HG02759 (cell line): ENCODE measurements around the gene VSTM4.

ENCODE experiments used
- ATAC-seq: cut with Tn5 transposase; IDR thresholded peaks from one replicate; pipeline ENCODE4 v1.9.1; 2021; ENCODE audit warnings: mild to moderate bottlenecking, moderate library complexity; ENCODE audit not compliant: unreplicated experiment

VSTM4 gene

GRCh38 chr10:49096890-49097445 lies 18.4 kb downstream of the VSTM4 start:
- no peak for ATAC-seq

GRCh38 chr10:49094646-49095045 lies 20.7 kb downstream of the VSTM4 start:
- no peak for ATAC-seq

GRCh38 chr10:49093922-49094321 lies 21.4 kb downstream of the VSTM4 start:
- ATAC-seq, result no peak

GRCh38 chr10:49092477-49092876 lies 22.8 kb downstream of the VSTM4 start:
- no peak for ATAC-seq

DNA sequence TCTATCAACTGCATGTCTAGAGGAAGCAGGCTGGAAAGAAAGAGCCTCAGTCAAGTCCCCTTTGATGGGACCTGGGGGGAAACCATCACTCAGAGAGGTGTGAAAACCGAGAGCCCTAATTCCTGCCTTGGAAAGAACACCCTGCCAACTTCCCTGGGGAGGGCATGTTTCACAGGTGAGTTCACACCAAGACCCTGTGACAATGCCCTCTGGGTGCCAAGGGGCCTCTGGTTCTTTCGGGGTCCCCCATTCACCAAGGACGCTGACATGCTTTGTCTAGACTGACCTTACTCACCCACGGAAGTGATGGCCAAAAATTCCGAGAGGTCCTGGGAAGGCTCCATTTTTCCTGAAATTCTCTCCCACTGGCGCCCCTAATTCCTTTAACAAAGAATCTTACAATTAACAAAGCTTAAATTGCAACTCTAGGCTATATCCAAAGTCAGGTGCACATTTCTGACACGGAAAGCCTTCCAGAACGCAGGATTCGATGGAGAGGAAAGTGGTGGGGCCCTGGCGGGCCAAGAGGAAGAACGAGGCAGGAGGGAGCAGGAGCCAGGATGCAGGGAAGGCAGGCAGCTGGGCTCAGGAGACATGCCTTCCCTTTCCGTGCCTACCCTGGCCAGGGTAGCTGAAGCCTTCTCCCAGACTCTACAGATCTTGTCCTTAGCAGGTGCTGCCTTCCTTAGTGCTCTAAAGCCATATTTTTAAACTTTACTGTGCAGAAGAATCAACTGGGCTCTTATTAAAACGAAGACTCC lies 23.7 kb downstream of the VSTM4 start:
- no peak for ATAC-seq

DNA sequence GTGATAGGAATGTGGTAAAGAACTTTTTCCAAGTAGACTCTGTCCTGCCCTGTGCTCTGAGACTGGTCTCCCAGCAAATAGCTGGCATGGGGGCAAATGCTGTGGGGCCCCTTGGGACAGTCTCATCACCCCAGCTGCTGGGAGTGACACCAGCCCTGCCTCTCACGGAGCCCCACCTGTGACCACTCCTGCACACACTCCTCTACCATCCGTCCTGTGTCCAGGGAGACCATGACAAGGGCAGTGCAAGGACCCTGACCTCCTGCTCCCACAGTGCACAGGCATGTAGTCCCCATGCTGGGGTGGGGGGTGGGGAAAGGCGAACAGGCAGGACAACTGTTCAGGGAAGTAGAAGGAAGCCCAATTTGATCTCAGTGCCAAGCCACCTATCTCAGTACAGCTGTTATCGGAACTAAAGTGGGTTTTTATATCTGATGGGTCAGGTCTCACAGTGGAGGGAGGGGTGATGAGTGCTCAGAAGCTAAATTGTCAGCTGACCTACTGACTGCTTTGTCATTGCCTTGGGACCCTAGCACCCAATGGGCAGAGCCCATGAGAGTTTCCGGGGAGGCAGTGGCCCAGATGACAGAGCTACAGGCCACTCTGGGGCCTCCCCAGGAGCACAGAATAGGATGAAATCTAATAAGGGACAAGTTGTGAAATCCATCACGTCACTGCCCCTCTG lies 24.5 kb downstream of the VSTM4 start:
- ATAC-seq, result no peak

DNA sequence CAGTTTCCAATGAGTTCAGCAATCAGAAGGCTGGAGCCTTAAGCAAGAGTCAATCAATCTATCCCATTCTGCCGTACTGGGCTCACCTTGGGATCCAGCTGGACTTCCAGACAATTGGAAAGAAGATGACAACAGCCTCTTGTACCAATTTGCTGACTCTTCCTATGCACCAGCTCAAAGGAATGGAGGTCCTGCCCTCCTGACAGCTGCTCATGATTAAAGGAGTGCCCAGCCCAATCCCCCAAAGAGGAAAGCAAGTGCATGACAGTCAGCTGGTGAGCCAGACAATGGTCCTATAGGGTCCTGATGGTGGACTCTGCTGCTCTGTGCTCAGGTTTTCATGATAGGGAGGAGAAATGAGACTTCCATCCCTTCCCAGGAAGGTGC lies 25.1 kb downstream of the VSTM4 start:
- ATAC-seq, result no peak

GRCh38 chr10:49089557-49090188 lies 25.6 kb downstream of the VSTM4 start:
- ATAC-seq, result no peak

GRCh38 chr10:49089152-49089551 lies 26.2 kb downstream of the VSTM4 start:
- no peak for ATAC-seq

GRCh38 chr10:49086889-49087288 lies 28.4 kb downstream of the VSTM4 start:
- no peak for ATAC-seq

DNA sequence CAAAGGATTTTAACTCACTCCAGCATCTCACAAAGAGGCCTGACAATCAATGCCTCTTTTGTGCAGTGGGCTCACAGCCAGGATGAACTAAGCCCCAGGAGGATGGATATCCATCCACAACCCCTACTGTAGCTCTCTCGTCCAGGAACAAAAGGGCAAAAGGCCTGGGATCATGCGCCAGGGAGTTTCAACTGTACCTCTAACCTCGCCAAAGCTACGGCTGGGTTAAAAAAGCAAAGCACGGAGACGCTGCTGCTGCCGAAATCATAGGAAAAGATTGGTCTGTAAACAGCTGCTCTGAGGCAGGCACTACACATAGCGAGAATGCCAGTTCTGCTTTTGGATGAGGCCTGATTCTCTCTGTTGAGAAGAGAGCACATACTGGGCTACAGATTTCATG lies 32.1 kb downstream of the VSTM4 start:
- no peak for ATAC-seq

DNA sequence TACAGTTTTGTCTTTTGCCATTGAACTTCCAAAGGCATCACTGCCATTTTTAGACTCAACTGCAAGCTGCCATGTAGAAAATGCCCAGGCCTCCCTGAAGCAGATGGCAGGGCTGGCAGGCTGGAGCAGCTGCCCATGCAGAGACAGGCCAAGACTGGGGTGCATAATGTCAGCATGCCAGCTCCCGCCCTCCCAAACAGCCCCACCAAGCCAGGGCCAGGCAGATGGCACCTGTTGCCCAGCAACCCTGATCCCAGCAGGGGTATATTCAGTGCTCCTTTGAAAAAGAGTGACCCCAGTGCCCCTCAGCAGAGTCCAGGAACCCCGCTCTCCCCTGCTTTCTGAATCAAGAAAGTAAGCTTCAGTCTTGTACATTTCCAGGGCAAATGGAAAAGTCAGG lies 32.6 kb downstream of the VSTM4 start:
- ATAC-seq, result no peak

DNA sequence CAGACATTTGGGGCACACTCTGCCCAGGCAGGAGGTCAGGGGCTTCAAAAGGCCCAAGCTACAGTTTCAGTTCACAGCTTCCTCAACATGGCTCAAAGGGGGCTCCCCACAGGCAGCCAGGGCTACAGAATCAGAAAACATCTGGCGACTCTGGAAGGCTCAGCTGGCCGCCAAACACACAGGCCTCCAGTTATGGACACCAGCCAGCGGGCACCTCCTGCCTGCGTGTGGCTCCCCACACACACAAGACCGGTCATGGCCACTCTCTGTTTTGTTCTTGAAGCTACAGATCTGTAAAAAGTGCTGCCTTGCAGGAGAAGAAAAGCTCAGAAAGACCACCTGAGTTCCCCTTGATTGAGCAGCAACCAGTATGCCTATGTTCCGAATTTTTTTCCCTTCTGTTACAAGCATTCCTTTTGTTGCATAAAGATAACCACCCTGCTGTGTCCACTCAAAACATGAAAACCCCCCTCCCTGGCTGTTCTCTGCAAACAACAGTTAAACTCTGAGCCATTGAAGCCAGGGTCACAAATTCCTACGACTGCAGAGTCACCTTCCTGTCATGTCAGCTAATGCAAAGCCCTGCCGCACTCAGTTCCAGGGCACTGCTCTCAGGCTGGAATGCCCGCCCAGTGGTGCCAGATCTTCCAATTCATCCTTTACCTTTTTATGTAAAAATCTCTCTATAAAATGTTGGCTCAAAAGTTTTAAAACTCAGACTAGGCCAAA lies 33.6 kb downstream of the VSTM4 start:
- no peak for ATAC-seq

- no peak for ATAC-seq
These were observed 34.4 kb downstream of the VSTM4 start for GRCh38 chr10:49080965-49081364.

GRCh38 chr10:49080071-49080470 lies 35.3 kb downstream of the VSTM4 start:
- ATAC-seq, result no peak

DNA sequence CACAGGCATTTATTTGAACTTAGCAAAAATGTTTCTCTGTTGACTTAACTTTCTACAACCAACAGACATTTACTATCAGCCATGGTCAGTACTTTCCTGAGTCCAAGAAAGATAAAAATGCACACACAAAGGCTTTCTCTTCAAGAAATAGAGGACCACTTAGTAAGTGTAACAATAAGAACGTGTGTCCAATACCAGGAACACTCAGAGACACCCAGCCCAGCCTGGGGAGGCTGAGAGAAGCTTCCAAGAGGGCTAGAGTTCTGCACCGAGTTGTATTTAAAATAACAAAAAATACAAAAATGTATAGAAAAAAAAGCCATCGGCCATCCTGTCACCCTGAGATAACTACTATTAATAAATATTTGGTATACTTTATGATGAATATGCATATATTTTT lies 35.8 kb downstream of the VSTM4 start:
- ATAC-seq, result no peak

GRCh38 chr10:49079072-49079471 lies 36.2 kb downstream of the VSTM4 start:
- no peak for ATAC-seq

DNA sequence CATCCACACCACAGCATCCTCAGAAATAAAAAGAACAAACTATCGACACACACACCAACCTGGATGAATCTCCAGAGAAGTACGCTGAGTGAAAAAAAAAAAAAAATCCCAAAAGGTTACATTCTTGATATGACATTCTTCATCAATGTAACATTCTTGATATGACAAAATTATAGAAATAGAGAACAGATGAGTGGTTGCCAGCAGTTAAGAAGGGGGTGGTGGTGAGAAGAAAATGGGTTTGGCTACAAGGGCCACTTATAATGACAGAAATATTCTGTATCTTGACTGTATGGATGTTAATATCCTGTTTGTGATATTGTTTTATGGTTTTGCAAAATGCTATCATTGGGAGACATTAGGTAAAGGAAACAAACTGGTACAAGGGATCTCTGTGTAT lies 36.9 kb downstream of the VSTM4 start:
- ATAC-seq, result no peak

DNA sequence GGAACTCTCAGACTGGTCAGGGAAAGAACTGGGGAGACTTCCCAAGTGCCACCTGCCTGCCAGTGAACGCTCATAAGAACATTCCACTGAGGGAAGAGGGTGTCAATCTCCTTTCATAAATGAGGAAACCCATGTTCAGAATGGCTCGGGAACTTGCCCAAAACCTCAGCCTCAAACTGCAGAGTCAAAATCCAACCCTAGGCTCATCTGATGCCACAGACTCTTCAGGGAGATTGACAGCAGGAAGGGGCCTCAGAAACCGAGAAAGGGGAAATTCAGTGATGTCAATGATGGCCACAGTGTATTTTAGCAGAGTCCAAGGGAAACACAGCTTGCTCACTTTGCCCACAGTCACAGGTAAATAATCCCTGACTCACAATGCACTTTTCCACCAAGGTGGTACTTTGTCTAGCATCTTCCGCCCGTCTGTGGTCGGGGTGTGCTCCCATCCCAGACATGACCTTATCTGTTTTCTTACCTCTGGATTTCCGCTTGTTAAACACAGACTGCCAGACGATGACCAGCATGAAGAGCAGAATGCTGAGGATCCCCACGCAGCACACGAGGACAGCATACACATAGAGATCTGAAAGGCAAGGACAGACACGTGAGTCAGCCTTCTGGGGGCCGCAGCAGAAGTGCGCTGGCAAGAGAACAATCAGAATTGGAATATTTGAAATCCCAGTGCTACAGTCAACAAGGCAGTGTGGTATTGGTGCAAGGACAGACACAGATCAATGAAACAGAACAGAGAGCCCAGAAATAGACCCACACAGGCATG lies 38.4 kb downstream of the VSTM4 start:
- ATAC-seq, result peak; percentile 75

DNA sequence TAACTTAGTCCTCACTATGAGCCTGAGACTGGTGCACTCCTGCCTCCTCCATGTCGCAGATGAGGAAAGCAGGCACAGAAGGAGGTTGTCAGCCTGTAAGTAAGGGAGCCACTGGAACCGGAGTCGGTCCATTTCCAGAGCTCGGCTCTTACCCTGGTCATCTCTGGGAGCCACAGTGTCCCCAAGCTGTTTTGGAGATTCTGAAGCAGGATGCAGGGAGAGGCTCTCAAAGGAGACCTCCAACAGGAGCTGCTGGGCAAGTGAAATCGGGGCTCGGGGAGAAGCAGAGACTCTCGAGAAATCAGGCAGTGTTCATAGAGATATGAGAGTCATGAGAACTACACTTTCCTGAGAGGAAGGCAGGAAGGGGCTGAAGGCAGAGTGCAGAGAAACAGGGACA lies 39.0 kb downstream of the VSTM4 start:
- ATAC-seq, result peak; percentile 12
